Activated naive CD4-positive, alpha-beta T cell treated with anti-CD3 and anti-CD28 coated beads, Interleukin-2, amount 50 U/mL, for 72 hours (primary cell): Measurements from ENCODE around the gene B2M. TPM values are rescaled to one million over a fixed set of nuclear protein-coding genes. Genes with fewer than 3 reads are reported as not detected.
"Not testable (repeated sequence)": the region's sequence is repeated elsewhere in the genome, so short reads cannot be mapped to it uniquely, and the experiment has no call there.

Experiments used
- ATAC-seq, 2 donors: fragments of 150-1000 bp; cut with Tn5 transposase; 2 replicates each; pipeline ENCODE4 v1.10.0; 2021; ENCODE audit warnings: mild to moderate bottlenecking in 2 of 2, moderate library complexity in 2 of 2
- DNase-seq, 2 donors: peaks; one replicate each; pipeline ENCODE4 v3.0.0; 2021 to 2022; ENCODE audit warnings: low spot score in 2 of 2
- H3K27ac Mint-ChIP-seq, 2 donors: one replicate each; pipeline ENCODE4 v1.8.0; 2022; ENCODE audit warnings: mild to moderate bottlenecking in 2 of 2, mixed read lengths in 2 of 2
- H3K36me3 Mint-ChIP-seq, 2 donors: one replicate each; pipeline ENCODE4 v1.8.0; 2022; ENCODE audit warnings: mixed read lengths in 2 of 2
- H3K9me3 Mint-ChIP-seq, 2 donors: one replicate each; pipeline ENCODE4 v1.8.0; 2022; ENCODE audit warnings: mixed read lengths in 2 of 2
- total RNA-seq, 2 donors: library from RNA; stranded (reverse); gene quantifications; one replicate each; pipeline ENCODE4 v1.2.3, GENCODE V29; 2022

The B2M gene
- total RNA-seq, 2 donors from 2014 or later: 4,139 to 6,333 TPM

DNA sequence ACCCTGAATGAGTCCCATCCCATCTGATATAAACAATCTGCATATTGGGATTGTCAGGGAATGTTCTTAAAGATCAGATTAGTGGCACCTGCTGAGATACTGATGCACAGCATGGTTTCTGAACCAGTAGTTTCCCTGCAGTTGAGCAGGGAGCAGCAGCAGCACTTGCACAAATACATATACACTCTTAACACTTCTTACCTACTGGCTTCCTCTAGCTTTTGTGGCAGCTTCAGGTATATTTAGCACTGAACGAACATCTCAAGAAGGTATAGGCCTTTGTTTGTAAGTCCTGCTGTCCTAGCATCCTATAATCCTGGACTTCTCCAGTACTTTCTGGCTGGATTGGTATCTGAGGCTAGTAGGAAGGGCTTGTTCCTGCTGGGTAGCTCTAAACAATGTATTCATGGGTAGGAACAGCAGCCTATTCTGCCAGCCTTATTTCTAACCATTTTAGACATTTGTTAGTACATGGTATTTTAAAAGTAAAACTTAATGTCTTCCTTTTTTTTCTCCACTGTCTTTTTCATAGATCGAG, 4.5 kb downstream of the B2M start:
- no peak for DNase-seq
- H3K27ac Mint-ChIP-seq: peak overlapping the region; percentile 100
- peaks cover 72 to 74% of the 10 kb centered on the region in 2 donors for H3K36me3 Mint-ChIP-seq

DNA sequence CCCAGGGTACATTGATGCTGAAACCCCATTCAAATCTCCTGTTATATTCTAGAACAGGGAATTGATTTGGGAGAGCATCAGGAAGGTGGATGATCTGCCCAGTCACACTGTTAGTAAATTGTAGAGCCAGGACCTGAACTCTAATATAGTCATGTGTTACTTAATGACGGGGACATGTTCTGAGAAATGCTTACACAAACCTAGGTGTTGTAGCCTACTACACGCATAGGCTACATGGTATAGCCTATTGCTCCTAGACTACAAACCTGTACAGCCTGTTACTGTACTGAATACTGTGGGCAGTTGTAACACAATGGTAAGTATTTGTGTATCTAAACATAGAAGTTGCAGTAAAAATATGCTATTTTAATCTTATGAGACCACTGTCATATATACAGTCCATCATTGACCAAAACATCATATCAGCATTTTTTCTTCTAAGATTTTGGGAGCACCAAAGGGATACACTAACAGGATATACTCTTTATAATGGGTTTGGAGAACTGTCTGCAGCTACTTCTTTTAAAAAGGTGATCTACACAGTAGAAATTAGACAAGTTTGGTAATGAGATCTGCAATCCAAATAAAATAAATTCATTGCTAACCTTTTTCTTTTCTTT, 5.8 kb downstream of the B2M start:
- H3K27ac Mint-ChIP-seq: peak overlapping the region; percentile 84 to 100
- no peak for DNase-seq
- peaks cover 60 to 62% of the 10 kb centered on the region in 2 donors for H3K36me3 Mint-ChIP-seq
- H3K9me3 Mint-ChIP-seq: no peaks in the 10 kb centered on the region
- ATAC-seq: no peak

More for the DNA sequence above, 4.5 kb downstream of the B2M start:
- no peak for ATAC-seq
- H3K9me3 Mint-ChIP-seq: no peaks in the 10 kb centered on the region

DNA sequence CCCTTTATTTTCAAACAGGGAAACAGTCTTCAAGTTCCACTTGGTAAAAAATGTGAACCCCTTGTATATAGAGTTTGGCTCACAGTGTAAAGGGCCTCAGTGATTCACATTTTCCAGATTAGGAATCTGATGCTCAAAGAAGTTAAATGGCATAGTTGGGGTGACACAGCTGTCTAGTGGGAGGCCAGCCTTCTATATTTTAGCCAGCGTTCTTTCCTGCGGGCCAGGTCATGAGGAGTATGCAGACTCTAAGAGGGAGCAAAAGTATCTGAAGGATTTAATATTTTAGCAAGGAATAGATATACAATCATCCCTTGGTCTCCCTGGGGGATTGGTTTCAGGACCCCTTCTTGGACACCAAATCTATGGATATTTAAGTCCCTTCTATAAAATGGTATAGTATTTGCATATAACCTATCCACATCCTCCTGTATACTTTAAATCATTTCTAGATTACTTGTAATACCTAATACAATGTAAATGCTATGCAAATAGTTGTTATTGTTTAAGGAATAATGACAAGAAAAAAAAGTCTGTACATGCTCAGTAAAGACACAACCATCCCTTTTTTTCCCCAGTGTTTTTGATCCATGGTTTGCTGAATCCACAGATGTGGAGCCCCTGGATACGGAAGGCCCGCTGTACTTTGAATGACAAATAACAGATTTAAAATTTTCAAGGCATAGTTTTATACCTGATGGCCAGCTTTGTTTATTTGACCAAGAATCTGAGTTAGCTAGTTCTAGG, 7.0 kb downstream of the B2M start:
- ATAC-seq (peak in 1 of 2 donors; percentile 17), DNase-seq (no peak)
- Mint-ChIP-seq H3K27ac (peak overlapping the region; percentile 94 to 100), H3K36me3 (peaks cover 48 to 50% of the 10 kb centered on the region in 2 donors), H3K9me3 (no peaks in the 10 kb centered on the region)

DNA sequence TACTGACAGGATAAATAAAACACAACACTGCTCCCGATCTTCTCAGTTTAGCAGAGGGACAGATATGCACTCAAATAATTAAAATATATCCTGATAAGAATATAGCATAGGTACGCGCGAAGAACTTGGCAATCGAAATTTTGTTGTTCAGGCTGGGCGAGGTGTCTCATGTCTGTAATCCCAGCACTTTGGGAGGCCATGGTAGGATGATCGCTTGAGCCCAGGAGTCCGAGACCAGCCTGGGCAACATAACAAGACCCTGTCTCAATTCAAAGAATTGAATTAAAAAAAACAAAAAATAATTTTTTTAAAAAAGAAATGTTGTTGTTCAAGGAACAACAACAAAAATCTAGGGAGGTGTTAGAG, 7.6 kb downstream of the B2M start:
- peaks cover 43 to 44% of the 10 kb centered on the region in 2 donors for H3K36me3 Mint-ChIP-seq
- peak overlapping the region; percentile 94 to 100 for H3K27ac Mint-ChIP-seq
- ATAC-seq (peak in 1 of 2 donors; percentile 1), DNase-seq (no peak)
- H3K9me3 Mint-ChIP-seq: no peaks in the 10 kb centered on the region

DNA sequence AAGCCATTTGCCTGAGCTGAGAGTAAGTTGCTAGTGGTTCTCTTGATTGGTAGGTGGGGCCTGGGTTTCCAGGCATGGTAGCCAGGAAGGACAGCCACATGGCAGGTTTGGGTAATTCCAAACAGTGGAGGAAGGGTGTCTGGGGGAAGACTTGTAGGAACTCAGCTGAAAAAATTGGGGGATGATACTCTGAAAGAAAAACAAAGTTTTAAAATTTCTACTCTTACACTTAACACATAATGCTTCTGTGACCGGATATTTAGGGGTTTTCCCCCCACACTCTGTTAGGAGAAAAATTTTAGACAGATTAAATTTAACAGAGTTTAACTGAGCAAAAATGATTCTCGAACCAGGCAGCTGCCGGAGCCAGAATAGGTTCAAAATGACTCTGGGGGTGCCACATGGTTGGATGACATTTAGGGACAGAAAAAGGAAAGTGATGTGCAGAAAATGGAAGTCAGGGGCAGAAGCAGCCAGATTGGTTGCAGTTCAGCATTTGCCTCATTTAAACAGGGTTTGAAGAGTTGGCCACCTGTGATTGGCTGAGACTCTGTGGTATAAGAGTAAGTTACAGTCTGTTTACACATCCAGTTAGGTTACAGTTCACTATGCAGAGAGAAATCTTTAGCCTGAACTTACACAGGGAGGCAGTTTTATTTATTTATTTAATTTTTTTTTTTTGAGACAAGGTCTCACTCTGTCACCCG, 8.1 kb downstream of the B2M start:
- Mint-ChIP-seq H3K36me3 (peaks cover 38 to 39% of the 10 kb centered on the region in 2 donors), H3K27ac (peak overlapping the region; percentile 94 to 100), H3K9me3 (no peaks in the 10 kb centered on the region)
- peak; percentile 68 to 74 for ATAC-seq
- peak; percentile 65 to 76 for DNase-seq

DNA sequence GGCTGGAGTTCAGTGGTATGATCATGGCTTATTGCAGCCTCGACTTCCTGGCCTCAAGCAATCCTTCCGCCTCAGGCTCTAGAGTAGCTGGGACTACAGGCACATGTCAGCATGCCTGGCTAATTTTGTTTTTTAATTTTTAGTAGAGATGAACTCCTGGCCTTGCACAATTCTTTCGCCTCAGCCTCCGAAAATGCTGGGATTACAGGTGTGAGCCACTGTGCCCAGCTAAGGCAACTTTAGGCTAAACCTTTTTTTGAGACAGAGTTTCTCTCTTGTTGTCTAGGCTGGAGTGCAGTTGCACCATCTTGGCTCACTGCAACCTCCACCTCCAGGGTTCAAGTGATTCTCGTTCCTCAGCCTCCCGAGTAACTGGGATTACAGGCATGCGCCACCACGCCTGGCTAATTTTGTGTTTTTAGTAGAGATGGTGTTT, 8.7 kb downstream of the B2M start:
- peak in 1 of 2 donors; percentile 2 for ATAC-seq
- not testable (repeated sequence) for H3K9me3 Mint-ChIP-seq, DNase-seq
- peak overlapping the region; percentile 41 to 100 for H3K27ac Mint-ChIP-seq
- peaks cover 32 to 33% of the 10 kb centered on the region in 2 donors for H3K36me3 Mint-ChIP-seq

DNA sequence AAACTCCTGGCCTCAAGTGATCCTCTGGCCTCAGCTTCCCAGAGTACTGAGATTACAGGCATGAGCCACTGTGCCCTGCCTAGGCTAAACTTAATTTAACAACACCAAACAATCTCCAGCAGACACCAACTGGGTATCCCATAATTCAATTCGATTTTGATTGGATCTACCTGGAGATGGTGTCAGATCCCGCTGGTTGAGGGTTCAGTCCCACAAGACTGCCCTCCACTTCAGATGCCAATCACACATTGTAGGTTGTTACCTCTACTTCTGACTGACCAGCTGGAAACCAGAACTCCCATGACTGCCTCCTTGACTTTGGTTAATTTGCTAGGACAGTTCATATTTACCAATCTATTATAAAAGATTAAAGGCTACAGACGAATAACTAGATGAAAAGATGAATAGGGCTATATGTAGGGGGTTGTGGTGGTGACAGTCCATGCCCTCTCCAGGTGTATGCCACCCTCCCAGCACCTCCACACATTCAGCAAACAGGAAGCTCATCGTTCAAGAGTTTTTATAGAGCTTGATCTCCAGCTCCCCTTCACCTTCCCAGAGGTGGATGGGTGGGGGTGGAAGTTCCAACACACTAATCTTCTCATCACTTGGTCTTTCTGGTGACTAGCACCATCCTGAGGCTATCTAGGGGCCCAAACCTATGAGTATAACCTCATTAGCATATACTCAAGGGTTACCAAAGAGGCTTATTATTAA, 9.3 kb downstream of the B2M start:
- ATAC-seq (peak in 1 of 2 donors; percentile 15), DNase-seq (no peak)
- Mint-ChIP-seq H3K27ac (peak overlapping the region; percentile 86 to 100), H3K9me3 (no peaks in the 10 kb centered on the region), H3K36me3 (peaks cover 26 to 27% of the 10 kb centered on the region in 2 donors)

DNA sequence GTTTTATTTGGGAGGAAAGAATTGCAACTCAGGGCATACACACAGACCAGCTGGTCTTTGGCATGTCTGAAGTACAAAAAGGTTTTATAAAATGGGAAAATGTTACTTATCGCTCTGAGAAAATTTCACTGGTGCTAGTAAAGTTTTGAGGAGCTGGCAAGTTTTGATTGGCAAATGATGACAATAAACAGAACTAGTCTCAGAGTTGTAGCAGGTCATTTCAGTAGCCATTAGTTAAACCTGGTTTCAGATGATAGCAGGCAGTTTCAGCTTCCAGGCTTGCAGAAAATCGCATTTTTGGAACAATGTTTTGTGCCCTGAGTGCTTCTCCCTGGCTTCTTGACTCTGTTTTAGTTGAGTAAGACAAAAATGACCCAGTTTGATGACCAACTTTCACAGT, 10.7 kb downstream of the B2M start:
- ATAC-seq (no peak), DNase-seq (no peak)
- Mint-ChIP-seq H3K27ac (peak overlapping the region; percentile 65 to 100), H3K36me3 (peaks cover 12 to 13% of the 10 kb centered on the region in 2 donors), H3K9me3 (no peaks in the 10 kb centered on the region)

DNA sequence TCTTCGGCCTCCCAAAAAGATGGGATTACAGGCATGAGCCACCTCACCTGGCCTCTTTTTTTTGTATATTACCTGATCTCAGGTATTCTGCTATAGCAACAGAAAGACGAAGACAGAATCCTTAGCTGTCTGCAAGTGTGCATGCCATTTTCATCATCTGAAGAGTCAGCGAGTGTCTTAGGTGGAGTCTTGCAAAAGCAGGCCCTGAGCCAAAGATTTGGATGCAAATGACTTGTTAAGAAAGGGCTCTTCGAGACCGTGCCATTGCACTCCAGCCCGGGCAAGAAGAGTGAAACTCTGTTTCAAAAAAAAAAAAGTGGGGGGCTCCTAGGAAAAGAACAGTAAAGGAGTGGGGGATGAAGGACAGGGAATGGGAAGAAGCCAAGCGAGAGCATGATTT, 14.8 kb downstream of the B2M start:
- H3K9me3 Mint-ChIP-seq: no peaks in the 10 kb centered on the region

DNA sequence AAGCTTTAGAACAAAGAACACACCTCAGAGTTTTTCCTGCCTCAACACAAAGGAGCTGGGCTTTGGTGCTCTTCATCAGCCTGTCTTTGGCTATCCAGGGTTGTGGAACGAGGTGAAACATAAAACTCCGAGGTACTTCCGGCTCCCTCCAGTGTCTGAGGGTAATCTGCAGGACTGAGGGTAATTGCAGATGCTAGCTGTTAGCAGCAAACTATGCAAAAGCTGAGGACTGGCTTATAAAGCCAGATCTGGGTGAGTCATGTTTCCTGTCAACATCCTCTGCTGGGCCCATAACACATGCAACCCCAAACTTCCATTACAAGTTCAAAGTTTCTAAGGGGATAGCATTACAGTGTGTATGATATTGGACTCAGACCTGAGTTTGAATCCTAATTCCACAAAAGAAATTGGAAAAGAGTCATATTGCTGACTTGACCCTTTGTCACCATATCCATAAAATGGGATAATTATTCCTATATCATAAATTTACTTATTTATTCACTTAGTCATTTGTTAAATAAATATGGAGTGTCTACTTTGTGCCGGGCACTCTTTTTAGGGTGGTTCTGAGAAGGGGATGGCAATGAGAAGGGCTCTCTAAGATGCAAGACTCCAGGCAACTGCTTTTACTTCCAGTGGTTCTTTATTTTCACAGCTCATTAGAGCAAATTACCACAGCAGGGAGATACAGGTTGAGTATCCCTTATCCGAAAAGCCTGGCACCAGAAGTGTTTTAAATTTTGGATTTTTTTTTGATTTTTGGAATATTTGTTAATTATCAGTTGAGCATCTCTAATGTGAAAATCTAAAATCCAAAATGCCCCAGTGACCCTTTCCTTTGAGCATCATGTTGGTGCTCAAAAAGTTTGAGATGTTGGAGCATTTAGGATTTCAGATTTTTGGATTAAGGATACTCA, 15.5 kb downstream of the B2M start:
- Mint-ChIP-seq H3K36me3 (peaks cover 20 to 25% of the 10 kb centered on the region in 2 donors), H3K9me3 (no peaks in the 10 kb centered on the region), H3K27ac (peak overlapping the region; percentile 100)
- ATAC-seq (peak; percentile 48 to 63), DNase-seq (peak; percentile 75 to 81)

More for the DNA sequence above, 14.8 kb downstream of the B2M start:
- peak overlapping the region; percentile 100 for H3K27ac Mint-ChIP-seq
- DNase-seq: no peak
- peaks cover 13 to 18% of the 10 kb centered on the region in 2 donors for H3K36me3 Mint-ChIP-seq
- ATAC-seq: no peak

DNA sequence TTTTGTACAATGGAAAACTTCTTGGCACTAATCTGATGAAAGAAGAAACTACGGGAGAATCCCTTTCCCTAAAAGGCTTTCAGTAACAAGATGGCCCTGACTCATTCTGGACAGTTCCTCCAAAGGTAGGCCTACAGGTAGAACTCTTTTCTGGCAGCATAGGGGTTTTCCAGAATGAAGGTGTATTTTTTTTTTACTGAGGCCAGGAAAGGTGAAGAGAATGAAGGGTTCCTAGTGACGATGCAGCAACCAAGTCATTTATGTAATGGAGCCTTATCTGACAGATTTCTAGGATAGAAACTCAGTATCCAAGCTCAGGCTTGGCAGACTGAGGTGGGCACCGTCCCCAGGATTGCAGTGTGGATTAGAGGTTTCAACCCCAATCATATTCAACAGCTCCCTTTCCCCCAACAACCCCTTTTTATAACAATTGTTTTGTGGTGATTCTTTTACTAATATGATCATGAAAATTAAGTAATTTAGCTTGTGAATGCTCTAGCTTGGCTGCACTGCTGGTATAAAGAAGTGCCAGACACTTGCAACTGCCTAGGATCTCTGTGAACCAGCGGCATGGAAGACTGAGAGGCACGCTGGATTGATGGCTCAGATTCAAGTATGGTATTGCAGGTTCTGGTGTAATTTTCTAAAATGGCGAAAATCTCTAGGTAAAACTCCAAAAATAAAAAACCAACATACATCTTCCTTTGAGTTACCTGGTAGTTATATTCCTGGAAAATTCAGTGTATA, 16.3 kb downstream of the B2M start:
- peaks cover 28 to 34% of the 10 kb centered on the region in 2 donors for H3K36me3 Mint-ChIP-seq
- DNase-seq (no peak), ATAC-seq (peak in 1 of 2 donors; percentile 3)

DNA sequence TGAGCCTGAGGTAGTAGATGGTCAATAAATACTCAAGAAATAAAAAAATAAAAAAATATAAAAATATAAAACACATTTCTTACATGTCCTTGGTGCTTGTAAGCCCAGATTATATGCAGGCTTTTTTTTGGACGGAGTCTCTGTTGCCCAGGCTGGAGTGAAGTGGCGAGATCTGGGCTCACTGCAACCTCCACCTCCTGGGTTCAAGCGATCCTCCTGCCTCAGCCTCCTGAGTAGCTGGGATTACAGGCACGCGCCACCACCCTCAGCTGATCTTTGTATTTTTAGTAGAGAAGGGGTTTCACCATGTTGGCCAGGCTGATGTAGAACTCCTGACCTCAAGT, 16.9 kb downstream of the B2M start:
- not testable (repeated sequence) for DNase-seq, H3K9me3 Mint-ChIP-seq, ATAC-seq
- Mint-ChIP-seq H3K36me3 (peaks cover 28 to 35% of the 10 kb centered on the region in 2 donors), H3K27ac (peak overlapping the region; percentile 100)

More for the DNA sequence above, 16.3 kb downstream of the B2M start:
- H3K27ac Mint-ChIP-seq: peak overlapping the region; percentile 100
- H3K9me3 Mint-ChIP-seq: no peaks in the 10 kb centered on the region

DNA sequence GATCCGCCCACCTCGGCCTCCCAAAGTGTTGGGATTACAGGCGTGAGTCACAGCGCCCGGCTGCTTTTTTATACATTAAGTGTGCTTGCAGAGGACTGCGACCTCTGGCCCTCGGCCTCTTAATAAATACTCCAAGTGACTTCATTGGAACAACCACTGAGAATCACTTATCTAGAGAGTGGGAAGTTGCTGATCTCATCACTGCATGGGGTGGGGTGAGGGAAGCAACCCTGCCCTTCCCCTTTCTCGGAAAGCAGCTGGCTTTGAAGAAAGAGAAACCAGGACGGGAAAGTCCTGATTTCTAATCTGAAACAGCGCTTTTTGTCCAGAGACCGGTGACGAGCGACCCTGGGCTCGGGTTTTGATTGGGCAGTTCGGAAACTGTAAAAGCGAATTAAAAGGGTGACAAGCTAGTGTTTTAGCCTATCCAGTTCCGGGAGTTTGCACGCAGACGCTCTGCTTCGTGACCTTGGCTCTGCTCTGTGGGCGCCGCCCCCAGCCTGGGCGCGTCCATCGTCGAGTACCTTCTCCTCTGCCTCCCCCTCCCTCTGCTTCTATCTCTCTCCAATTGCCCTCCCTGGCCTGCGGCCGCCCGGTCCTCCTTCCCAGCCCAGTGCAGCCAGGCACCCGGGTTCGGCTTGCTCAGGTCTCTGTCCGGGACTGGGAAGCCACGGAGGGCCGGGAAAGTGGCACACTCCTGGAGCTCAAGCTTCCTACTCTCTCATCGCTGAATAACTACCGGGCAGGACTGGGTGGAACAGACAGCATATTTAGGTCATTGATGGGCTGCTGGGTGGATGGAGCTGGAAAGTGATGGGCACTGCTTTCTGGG, 17.5 kb downstream of the B2M start:
- H3K9me3 Mint-ChIP-seq: no peaks in the 10 kb centered on the region

More for the DNA sequence above, 17.5 kb downstream of the B2M start:
- DNase-seq (peak; percentile 95 to 98), ATAC-seq (peak; percentile 78 to 82)
- H3K27ac Mint-ChIP-seq: peak overlapping the region; percentile 100
- peaks cover 28 to 35% of the 10 kb centered on the region in 2 donors for H3K36me3 Mint-ChIP-seq
